ENCODE measurements around the gene RNU6-9.

Gene RNU6-9

GRCh38 chr19:902446-903226 lies 9.4 kb downstream of the RNU6-9 start:
- Histone ChIP-seq H3K27ac (no peak overlapping the region), H3K36me3 (ENCODE audit: control insufficient read depth, insufficient read depth, low read length) (no peaks in the 10 kb centered on the region), H3K79me2 (no peaks in the 10 kb centered on the region), H3K4me2 (ENCODE audit: low read length) (no peak overlapping the region), H3K27me3 (ENCODE audit: control insufficient read depth, insufficient read depth, low read length) (no peaks in the 10 kb centered on the region), H3K4me1 (no peaks in the 10 kb centered on the region), H3K9me3 (ENCODE audit: control insufficient read depth, low read length) (no peaks in the 10 kb centered on the region), H3K4me3 (ENCODE audit: low read depth, low read length) (no peak overlapping the region), H2AFZ (no peak overlapping the region), H3K9ac (no peak overlapping the region)
- no peak for TF ChIP-seq CTCF (IDR thresholded peaks at IDR 0.05)

GRCh38 chr19:903266-903797 lies 10.0 kb downstream of the RNU6-9 start:
- no peak for TF ChIP-seq CTCF (IDR thresholded peaks at IDR 0.05)
- Histone ChIP-seq H2AFZ (no peak overlapping the region), H3K27me3 (ENCODE audit: control insufficient read depth, insufficient read depth, low read length) (no peaks in the 10 kb centered on the region), H3K4me3 (ENCODE audit: low read depth, low read length) (no peak overlapping the region), H3K36me3 (ENCODE audit: control insufficient read depth, insufficient read depth, low read length) (no peaks in the 10 kb centered on the region), H3K9me3 (ENCODE audit: control insufficient read depth, low read length) (no peaks in the 10 kb centered on the region), H3K4me2 (ENCODE audit: low read length) (no peak overlapping the region), H3K9ac (no peak overlapping the region), H3K4me1 (no peaks in the 10 kb centered on the region), H3K79me2 (no peaks in the 10 kb centered on the region), H3K27ac (no peak overlapping the region)

- no peak for TF ChIP-seq CTCF (IDR thresholded peaks at IDR 0.05)
- Histone ChIP-seq H3K9ac (no peak overlapping the region), H3K27me3 (ENCODE audit: control insufficient read depth, insufficient read depth, low read length) (no peaks in the 10 kb centered on the region), H2AFZ (no peak overlapping the region), H3K4me1 (no peaks in the 10 kb centered on the region), H3K36me3 (ENCODE audit: control insufficient read depth, insufficient read depth, low read length) (no peaks in the 10 kb centered on the region), H3K27ac (no peak overlapping the region), H3K4me2 (ENCODE audit: low read length) (no peak overlapping the region), H3K79me2 (no peaks in the 10 kb centered on the region), H3K9me3 (ENCODE audit: control insufficient read depth, low read length) (no peaks in the 10 kb centered on the region), H3K4me3 (ENCODE audit: low read depth, low read length) (no peak overlapping the region)
These were observed 11.3 kb downstream of the RNU6-9 start for GRCh38 chr19:904545-904944.

- Histone ChIP-seq H3K4me1 (no peaks in the 10 kb centered on the region), H3K9me3 (ENCODE audit: control insufficient read depth, low read length) (no peaks in the 10 kb centered on the region), H3K4me2 (ENCODE audit: low read length) (no peak overlapping the region), H3K27me3 (ENCODE audit: control insufficient read depth, insufficient read depth, low read length) (no peaks in the 10 kb centered on the region), H3K79me2 (no peaks in the 10 kb centered on the region), H3K36me3 (ENCODE audit: control insufficient read depth, insufficient read depth, low read length) (no peaks in the 10 kb centered on the region), H3K27ac (no peak overlapping the region), H3K9ac (no peak overlapping the region), H2AFZ (no peak overlapping the region), H3K4me3 (ENCODE audit: low read depth, low read length) (no peak overlapping the region)
- no peak for TF ChIP-seq CTCF (IDR thresholded peaks at IDR 0.05)
These were observed 13.2 kb downstream of the RNU6-9 start for GRCh38 chr19:906480-906879.
